HG03565 (cell line): ENCODE results near the gene FGD6.
"Not testable (repeated sequence)": the region's sequence is repeated elsewhere in the genome, so short reads cannot be mapped to it uniquely, and the experiment has no call there.

Experiments
- ATAC-seq: cut with Tn5 transposase; IDR thresholded peaks from one replicate; pipeline ENCODE4 v1.9.1; 2021; ENCODE audit warnings: mild to moderate bottlenecking, moderate library complexity; ENCODE audit not compliant: unreplicated experiment

Gene FGD6

DNA sequence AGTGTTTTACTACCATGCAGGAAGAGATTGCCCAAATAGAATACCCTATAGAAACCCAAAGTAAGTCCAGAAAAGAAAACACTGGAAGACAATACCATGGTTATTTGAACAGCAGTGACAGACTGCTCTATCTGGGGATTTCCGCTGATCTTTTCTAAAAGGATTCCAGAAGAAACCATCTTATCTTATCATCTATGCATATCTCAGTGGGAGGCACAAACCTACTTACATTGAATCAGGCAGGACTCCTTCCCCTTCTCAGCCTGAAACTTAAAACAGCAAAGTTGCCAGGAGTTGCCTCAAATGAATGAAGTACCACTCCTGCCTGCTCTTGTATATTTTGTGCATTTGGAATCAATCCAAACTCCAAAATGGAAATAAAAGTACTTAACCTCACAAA lies 87.2 kb downstream of the FGD6 start:
- ATAC-seq, result no peak

DNA sequence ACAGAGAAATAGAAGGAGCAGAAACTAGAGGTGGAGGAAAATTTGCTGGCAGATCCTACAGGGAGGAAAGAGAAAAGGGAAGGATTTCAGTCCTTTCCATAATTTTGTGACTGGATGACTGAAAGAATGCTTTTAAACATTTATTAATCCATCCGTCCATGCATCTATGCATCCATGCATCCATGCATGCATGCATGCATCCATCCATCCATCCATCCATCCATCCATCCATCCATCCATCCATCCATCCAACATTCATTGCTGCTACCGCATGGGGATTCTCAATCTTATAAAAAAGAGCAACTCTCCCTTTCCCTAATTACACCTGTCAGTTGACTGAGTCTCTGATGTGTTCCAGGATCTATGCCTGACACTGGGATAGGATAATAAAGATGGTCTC lies 88.2 kb downstream of the FGD6 start:
- no peak for ATAC-seq

DNA sequence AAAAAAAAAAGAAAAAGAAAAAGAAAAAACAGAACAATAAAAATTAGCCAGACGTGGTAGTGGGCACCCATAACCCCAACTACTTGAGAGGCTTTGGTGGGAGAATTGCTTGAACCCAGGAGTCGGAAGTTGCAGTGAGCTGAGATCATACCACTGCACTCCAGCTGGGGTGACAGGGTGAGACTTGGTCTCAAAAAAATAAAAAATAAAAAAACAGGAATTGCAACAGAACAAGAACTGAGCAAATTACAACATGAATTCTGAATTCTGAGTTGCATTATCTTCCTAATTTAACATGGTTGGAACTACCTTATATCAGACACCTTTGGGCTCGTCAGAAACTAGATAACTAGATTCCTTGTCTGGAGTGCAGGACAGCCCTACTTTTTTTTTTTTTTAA lies 90.5 kb downstream of the FGD6 start:
- ATAC-seq, result no peak

DNA sequence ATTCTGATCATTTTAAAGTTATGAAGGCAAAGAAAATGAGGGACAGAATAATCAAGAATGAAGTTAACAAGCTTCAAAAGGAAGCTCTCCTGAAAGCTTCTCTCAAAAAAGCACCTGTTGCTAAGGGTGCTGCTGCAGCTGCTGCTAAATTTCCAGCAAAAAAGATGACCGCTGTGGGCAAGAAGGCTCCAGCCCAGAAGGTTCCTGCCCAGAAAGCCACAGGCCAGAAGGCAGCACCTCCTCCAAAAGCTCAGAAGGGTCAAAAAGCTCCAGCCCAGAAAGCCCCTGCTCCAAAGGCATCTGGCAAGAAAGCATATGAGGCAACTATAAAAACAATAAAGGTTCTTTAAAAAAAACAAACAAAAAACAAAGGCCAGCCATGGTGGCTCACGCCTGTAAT lies 91.2 kb downstream of the FGD6 start:
- no peak for ATAC-seq

DNA sequence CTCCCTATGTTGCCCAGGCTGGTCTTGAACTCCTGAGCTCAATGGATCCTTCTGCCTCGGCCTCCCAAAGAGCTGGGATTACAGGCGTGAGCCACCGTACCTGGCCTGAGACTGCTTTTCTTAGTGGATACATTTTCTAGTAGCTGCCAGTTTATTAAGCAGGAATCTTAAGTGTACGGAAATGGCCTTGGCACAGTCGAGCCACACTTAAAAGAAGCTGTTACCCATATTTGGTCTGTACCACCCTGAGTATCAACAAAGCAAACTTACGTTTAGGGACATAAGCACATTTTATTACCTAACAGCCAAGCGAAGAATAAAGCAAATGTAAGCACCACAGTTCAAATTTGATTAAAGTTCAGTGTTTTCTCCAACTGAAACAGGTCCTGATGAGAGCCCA lies 93.2 kb downstream of the FGD6 start:
- ATAC-seq, result no peak

DNA sequence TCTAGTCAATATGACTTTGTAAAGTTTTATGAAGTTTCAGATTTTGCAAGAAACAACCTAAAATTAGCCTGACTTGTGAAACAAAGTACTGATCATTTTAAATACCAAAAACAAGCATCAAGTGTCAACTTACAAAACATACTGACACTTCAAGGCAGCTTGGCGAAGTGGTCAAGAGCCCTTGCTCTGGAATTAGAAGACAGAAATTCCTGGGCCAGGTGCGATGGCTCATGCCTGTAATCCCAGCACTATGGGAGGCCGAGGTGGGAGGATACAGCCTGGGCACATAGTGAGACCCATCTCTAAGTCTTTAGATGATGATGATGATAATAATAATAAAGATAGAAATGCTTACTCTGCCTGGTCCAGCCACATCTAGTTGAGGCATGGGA lies 98.5 kb downstream of the FGD6 start:
- no peak for ATAC-seq

DNA sequence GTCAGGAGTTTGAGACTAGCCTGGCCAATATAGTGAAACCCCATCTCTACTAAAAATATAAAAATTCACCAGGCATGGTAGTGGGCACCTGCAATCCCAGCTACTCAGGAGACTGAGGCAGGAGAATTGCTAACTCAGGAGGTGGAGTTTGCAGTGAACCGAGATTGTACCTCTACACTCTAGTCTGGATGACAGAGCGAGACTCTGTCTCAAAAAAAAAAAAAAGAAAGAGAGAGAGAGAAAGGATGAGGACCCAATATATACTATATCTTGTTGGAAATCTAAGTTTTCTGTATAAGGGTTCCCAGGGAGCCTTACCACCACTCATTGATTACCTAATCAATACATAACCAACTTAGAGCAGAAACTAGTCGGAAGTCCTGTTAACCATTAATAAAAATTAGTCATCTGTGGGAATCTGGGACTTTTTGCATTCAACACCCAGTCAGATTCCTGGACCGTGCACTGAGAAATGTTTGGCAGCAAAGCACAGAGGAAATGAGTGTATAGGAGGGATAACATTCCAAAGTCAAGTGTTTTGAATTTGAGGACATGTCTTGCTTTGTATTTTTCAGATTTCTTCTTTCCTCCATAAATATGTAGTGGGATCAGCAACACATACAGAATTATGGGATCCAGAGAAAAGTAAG lies 99.0 kb downstream of the FGD6 start:
- no peak for ATAC-seq

DNA sequence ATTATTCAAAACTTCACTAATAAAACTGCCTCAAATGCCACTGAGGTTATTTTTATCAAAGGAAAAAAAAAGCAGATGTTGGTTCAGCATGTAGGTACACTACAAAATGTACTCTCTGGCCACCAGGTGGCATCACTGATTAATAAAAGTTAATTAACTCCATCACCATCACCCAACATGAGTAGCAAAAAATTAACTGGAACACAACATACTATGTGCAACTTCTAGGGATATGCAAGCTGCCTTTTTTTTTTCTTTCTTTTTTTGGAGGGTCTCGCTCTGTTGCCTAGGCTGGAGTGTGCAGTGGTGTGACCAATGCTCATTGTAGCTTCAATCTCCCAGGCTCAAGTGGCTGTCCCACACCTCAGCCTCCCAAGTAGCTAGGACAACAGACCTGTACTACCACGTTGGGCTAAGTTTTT lies 100.1 kb downstream of the FGD6 start:
- ATAC-seq, result peak; percentile 63

DNA sequence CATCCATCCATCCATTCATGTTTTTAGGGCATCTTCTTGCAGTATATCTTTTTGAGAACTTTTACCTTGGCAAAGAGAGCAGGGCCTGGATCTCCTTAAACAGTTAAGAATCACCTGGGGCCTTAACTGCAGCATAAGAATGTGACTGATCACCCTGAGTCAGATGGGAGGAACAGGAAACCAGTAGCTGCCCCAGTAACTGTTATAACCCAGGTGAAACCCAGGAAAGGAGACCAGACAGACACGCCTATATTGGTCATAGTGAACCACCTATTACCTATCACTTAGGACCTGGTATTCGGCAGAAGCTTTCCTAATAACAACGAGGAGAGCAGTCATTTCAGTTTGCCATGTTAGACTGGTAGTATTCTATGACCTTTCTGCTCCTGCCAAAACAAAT lies 100.5 kb downstream of the FGD6 start:
- peak; percentile 43 for ATAC-seq

DNA sequence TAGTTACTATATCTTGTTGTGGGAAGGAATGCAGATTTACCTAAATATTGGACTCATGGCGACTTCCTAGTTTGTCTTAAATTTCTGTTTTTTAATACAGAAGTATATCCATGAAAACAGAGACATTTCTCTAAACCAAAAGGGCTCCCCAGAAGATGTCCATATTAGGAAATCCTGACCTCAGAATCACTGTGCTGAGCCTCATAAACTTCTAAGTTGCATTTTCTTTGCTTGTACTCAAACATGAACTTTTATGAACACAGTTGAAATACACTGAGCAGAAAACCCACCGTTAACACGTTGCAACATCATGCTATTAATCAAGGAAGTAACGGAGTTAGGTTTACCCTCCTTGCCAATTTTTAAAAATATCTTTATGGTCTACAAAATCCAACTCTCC lies 100.9 kb downstream of the FGD6 start:
- no peak for ATAC-seq

DNA sequence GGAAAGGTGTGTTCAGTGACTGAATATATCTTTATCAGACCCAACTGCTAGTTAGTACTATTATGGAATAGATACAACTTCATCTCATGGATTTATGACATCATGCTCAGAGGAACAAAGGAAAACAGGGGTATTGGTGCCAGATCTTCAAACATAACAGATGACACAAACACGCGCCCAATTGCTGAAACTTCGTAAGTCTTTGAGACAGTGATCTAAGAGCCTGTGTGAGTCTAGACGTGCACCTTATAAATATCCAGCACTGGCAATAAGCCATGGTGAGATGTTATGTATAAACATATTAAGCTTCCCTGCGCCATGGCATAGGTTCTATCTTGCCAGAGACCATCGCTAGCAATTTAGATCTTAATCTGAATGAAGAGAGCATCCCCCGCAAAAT lies 101.6 kb downstream of the FGD6 start:
- no peak for ATAC-seq

DNA sequence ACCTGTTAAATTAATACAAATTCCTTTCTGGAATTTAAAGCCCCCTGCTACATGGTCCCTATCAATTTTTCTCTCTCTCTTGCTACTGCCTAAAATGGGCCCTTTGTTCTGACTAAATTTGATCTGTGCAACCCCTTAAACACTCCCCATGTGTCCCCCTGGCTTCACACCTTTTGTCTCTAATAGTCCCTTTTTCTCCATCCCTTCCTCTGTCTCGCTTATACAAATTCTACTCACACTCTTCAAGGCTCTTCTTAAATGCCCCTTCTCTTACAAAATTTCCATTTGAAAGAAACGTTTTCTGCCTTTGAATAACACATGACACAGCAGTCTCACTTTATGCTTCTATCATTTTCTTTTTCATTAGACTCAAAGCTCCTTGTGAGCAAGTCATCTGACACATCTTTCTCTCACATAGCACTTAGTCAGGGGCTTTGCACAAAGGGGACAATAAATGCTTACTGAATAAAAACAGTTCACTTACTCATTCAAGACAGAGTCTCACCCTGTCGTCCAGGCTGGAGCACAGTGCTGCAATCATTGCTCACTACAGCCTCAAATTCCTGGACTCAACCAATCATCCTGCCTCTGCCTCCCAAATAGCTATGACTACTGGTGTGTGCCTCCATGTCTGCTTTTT lies 102.4 kb downstream of the FGD6 start:
- ATAC-seq, result no peak

DNA sequence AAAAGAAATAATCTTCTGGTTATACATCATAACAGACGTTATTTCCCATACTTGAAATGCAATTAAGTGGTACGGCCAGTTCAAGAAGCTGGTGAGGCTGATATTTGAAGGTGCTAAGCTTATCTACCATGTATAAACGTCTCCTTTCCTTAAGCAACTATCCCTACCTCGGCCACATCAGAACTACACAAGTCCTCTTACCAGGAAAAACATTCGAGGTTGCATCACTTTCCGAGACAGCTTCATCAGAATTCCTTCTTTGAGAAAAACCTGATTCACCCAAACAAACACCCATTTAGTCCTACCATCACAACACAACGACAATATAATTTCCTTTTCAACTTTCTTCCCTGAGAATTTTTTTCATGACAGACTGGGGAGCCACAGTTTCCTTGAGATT lies 109.9 kb downstream of the FGD6 start:
- no peak for ATAC-seq

DNA sequence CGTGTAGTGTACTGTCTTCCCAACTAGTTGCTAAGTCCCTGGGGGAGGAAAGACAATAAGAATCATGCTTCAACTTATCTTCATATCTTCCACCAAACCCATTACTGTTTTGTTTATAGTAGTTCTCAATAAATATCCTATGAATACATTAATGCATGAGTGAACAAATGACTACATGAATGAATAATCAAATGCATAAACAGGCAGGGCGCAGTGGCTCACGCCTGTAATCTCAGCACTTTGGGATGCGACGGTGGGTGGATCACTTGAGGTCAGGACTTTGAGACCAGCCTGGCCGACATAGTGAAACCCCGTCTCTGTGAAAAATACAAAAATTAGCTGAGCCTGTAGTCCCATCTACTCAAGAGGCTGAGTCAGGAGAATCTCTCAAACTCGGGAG lies 111.7 kb downstream of the FGD6 start:
- no peak for ATAC-seq

DNA sequence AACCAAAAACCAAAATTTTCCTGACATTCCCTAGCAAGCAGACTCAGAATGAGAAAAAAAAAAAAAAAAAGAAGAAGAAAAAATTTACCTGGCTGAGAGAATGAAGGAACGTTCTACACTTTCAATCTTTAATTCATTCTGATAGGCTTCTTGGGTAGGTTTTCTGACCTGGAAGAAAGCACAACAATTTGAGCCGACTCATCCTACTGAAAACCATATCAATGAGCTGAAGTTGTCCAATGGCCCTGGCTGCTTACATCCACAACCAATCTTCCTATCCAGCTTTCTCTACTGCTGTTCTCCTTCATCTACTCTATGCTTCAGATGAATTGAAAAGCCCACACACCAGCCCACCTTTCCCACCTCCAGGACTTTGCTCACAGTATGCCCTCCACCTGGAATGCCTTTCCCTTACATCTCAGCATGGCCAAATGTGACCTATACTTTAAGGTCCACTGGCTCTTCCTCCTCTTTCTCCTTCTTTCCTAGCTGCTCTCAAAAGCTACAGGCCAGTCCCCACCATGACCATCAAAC lies 112.3 kb downstream of the FGD6 start:
- no peak for ATAC-seq

DNA sequence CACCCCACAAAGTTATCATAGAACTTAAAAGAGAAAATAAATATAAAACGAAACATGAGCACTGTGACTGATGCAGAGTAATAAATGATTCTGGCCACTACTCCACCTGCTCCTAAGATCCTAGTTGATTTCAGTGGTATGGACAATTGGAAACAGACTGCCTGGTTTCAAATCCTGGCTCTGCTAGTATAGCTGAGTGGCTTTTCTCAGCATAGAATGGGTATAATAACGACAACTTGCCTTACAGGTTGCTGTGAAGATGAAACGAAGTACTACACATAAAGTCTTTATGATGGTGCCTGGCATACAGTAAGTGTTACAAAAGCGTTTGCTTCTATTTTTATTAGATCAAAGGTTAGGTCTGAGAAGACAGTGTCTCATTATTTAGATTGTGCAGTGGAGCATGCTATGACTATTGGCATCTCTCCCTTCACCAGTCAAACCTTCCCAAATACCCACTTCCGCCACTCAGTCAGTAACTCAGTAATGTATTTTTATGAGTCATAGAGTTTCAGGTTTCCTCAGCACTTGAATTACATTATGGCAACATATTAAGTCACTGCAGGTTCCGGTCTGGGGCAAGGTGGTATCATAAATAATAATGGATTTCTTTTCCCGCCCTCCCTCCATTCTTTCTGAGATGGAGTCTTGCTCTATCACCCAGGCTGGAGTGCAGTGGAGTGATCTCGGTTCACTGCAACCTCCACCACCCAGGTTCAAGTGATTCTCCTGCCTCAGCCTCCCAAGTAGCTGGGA lies 114.2 kb downstream of the FGD6 start:
- peak; percentile 98 for ATAC-seq

DNA sequence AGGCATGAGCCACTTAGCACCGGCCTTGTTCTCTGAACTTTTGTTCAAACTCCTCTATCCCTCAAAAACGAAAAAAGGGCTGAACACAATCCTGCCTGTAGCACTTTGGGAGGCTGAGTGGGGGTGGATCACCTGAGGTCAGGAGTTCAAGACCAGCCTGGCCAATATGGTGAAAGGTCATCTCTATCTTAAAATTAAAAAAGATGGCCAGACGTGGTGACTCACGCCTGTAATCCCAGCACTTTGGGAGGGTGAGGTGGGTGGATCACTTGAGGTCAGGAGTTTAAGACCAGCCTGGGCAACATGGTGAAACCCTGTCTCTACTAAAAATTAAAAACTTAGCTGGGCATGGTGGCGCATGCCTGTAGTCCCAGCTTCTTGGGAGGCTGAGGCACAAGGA lies 115.3 kb downstream of the FGD6 start:
- not testable (repeated sequence) for ATAC-seq

DNA sequence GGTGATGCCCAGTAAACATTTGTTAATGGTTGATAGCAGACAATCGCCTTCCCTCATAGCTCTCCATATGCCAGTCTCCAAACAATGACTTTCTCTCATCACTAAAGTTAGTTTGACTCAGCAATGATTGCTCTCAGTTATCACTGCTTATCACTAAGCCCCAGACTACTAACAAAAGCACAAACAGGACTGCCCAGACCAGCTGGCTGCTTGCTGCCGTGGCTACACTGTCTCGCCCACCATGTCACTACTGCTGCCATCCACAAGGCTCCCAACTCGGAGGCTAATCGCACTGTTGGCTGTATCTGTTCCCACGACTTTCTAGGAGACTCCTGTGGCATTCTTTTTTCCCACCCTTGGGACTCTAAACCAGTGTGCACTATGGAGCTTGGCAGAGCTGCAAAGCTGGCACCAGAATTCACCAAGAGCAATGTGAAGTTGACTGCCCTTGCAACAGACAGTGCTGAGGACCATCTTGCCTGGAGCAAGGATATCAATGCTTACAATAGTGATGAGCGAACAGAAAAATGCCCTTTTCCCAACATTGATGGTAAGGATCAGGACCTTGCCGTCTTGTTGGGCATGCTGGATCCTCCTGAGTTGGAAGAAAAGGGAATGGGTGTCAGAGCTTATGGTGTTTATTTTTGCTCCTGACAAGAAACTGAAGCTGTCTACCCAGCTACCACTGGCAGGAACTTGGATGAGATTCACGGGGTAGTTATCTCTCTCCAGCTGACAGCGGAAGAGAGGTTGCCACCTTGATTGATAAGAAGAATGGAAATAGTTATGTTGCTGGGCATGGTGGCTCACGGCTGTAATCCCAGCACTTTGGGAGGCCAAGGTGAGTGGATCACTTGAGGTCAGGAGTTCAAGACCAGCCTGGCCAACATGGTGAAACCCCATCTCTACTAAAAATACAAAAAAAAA lies 116.7 kb downstream of the FGD6 start:
- ATAC-seq, result no peak

DNA sequence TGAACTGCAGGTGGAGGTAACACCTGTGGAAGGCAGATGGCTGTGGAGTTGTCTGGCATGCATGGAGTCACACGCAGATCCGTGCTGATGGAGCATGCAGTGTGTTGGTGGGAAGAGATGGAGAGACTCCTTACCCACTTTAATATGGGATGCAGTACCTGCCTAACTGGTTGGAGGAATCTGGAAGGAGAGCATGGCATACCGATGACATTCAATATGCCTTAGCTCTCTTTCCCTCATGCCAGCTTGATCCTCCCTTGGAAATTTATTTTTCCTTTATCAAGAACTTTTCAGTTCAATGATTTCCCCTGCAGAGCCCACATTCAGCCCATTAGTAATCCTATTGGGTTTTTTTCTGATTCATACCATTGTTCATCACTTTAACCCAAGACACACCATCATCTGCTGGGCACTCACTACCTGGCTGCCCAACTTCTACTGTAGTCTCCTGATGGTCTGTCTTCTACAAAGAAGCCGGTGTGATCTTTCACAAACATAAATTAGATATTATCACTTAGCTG lies 117.9 kb downstream of the FGD6 start:
- no peak for ATAC-seq

DNA sequence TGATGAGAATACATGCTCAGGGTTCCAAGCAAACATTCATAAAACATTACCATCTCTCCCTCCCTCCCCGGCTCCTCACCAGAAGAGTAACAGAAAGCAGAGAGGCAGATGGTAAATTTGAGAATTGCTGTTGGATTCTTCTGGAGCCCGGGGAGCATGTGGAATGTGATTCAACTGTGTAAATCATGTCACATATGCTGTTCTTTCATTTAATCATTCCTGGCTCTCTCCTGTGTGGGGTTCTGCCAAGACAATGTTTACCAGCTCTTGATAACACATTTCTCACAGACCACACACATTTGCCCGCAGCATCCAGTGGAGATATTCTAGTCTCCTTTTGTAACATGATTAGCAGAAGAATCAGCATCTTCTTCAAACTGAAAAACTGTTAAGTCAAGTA lies 120.4 kb downstream of the FGD6 start:
- no peak for ATAC-seq

DNA sequence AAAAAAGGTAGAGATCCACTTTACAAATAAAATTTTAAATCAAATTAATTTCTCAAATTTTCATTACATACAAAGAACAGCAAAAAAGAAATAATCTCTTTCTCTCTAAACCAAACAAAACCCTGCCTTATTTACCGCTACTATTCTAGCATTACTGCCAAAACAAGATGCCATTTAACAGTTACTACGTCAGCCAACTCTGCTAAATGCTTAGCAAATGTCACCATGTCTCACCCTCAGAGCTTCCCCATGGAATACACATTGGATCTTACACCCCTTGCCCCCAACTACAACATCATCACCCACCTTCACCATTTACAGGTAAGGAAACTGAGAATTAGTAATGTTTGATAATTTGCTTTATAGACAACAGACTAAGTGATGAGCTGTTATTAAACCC lies 120.9 kb downstream of the FGD6 start:
- no peak for ATAC-seq
